IMR-90 (cell line): ENCODE results near the gene PIP4P1. TPM values are rescaled to one million over a fixed set of nuclear protein-coding genes. Genes with fewer than 3 reads are reported as not detected.

Experiments
- ATAC-seq: fragments of 200-7000 bp; cut with Tn5 transposase; 2 replicates; pipeline ENCODE4 v1.9.1; 2020; ENCODE audit warnings: low read depth, mild to moderate bottlenecking, moderate library complexity
- BruUV-seq: library from RNA; stranded (reverse); fragments of 400-500 nt; replicated peaks from 2 replicates; lab custom pipeline; 2021; lab: Mats Ljungman, UMichigan
- CTCF ChIA-PET: fragments of 300-600 bp; formaldehyde crosslinking; extraction: SDS; loops from one replicate; lab custom pipeline; 2021; ENCODE audit warnings: antibody characterized with exemption; lab: Yijun Ruan, JAX
- POLR2A ChIA-PET: fragments of 300-600 bp; sonication (Branson Sonifier 250); formaldehyde crosslinking; loops from one replicate; lab custom pipeline; 2022; ENCODE audit warnings: antibody characterized with exemption; ENCODE audit not compliant: unreplicated experiment; lab: Charles Lee
- DNase-seq: peaks from one replicate; pipeline ENCODE4 v3.0.0; 2013
- H2AFZ ChIP-seq: replicated peaks from 2 replicates; pipeline ENCODE3; 2013; ENCODE audit warnings: low read length, mild to moderate bottlenecking; ENCODE audit not compliant: poor library complexity
- H2AK5ac ChIP-seq: 2 replicates; pipeline ENCODE4 v1.6.1; 2013; ENCODE audit warnings: low read depth, low read length, inconsistent platforms
- H2AK9ac ChIP-seq: replicated peaks from 2 replicates; pipeline ENCODE3; 2013; ENCODE audit warnings: mild to moderate bottlenecking, low read depth, low read length, moderate library complexity; ENCODE audit not compliant: poor library complexity
- H2BK120ac ChIP-seq: 2 replicates; pipeline ENCODE4 v1.6.1; 2013; ENCODE audit warnings: low read depth, low read length, inconsistent platforms
- H2BK15ac ChIP-seq: 3 replicates; pipeline ENCODE4 v1.6.1; 2013; ENCODE audit warnings: low read depth, low read length, inconsistent platforms
- H2BK20ac ChIP-seq: 2 replicates; pipeline ENCODE4 v1.6.1; 2013; ENCODE audit warnings: low read depth, mild to moderate bottlenecking, inconsistent platforms, low read length, moderate library complexity
- H2BK5ac ChIP-seq: 2 replicates; pipeline ENCODE4 v1.6.1; 2013; ENCODE audit warnings: mild to moderate bottlenecking, low read depth, low read length, inconsistent platforms; ENCODE audit not compliant: poor library complexity, severe bottlenecking
- H3K14ac ChIP-seq: replicated peaks from 2 replicates; pipeline ENCODE4 v1.6.1; 2013; ENCODE audit warnings: low read depth, low read length, inconsistent platforms
- H3K18ac ChIP-seq: 2 replicates; pipeline ENCODE4 v1.6.1; 2013; ENCODE audit warnings: low read depth, low read length, control low read depth
- H3K23ac ChIP-seq: 2 replicates; pipeline ENCODE4 v1.6.1; 2013; ENCODE audit warnings: low read depth, low read length, inconsistent platforms
- H3K27ac ChIP-seq: 2 replicates; pipeline ENCODE4 v1.5.1; 2013; ENCODE audit warnings: mild to moderate bottlenecking, control low read depth, low read length; ENCODE audit not compliant: insufficient read depth
- H3K27me3 ChIP-seq: 2 replicates; pipeline ENCODE4 v1.6.1; 2013; ENCODE audit warnings: low read length; ENCODE audit not compliant: control insufficient read depth, insufficient read depth
- H3K36me3 ChIP-seq: 2 replicates; pipeline ENCODE4 v1.6.1; 2013; ENCODE audit warnings: low read length, mixed read lengths; ENCODE audit not compliant: control insufficient read depth, insufficient read depth
- H3K4ac ChIP-seq: 2 replicates; pipeline ENCODE4 v1.6.1; 2013; ENCODE audit warnings: low read depth, low read length, inconsistent platforms
- H3K4me1 ChIP-seq: 2 replicates; pipeline ENCODE4 v1.6.1; 2013; ENCODE audit warnings: low read length, mixed read lengths; ENCODE audit not compliant: control insufficient read depth, insufficient read depth
- H3K4me2 ChIP-seq: 2 replicates; pipeline ENCODE4 v1.6.1; 2013; ENCODE audit warnings: low read depth, mild to moderate bottlenecking, control low read depth, low read length, moderate library complexity
- H3K4me3 ChIP-seq: 2 replicates; pipeline ENCODE4 v1.5.1; 2013; ENCODE audit warnings: low read depth, mild to moderate bottlenecking, control low read depth, low read length, moderate library complexity; ENCODE audit not compliant: insufficient read depth
- H3K56ac ChIP-seq: 2 replicates; pipeline ENCODE4 v1.6.1; 2013; ENCODE audit warnings: low read length, inconsistent platforms; ENCODE audit not compliant: insufficient read depth; ENCODE audit errors: extremely low read depth
- H3K79me1 ChIP-seq, 2 experiments: 2 replicates each; pipeline ENCODE4 v1.6.1; 2013; ENCODE audit warnings: low read length in 2 of 2, inconsistent platforms in 1 of 2, low read depth in 1 of 2
- H3K9ac ChIP-seq: 2 replicates; pipeline ENCODE4 v1.6.1; 2013; ENCODE audit warnings: low read depth, low read length, control low read depth
- H3K9me1 ChIP-seq: 2 replicates; pipeline ENCODE4 v1.6.1; 2013; ENCODE audit warnings: low read length, inconsistent platforms; ENCODE audit not compliant: insufficient read depth
- H3K9me3 ChIP-seq: 2 replicates; pipeline ENCODE4 v1.6.1; 2013; ENCODE audit warnings: low read length; ENCODE audit not compliant: control insufficient read depth, insufficient read depth
- H4K20me1 ChIP-seq: 2 replicates; pipeline ENCODE4 v1.6.1; 2013; ENCODE audit warnings: low read length, inconsistent platforms; ENCODE audit not compliant: insufficient read depth
- H4K5ac ChIP-seq: 2 replicates; pipeline ENCODE4 v1.6.1; 2013; ENCODE audit warnings: mild to moderate bottlenecking, low read depth, low read length, control low read depth
- H4K8ac ChIP-seq, 2 experiments: 2 replicates each; pipeline ENCODE4 v1.6.1; 2013; ENCODE audit warnings: low read depth in 2 of 2, low read length in 2 of 2, control low read depth in 1 of 2, inconsistent platforms in 1 of 2
- H4K91ac ChIP-seq: 2 replicates; pipeline ENCODE4 v1.6.1; 2013; ENCODE audit warnings: low read depth, low read length, inconsistent platforms; ENCODE audit not compliant: insufficient read depth
- BHLHE40 ChIP-seq: fragments of 150-350 bp; IDR thresholded peaks from 2 replicates; pipeline ENCODE4 v1.6.1; 2016; ENCODE audit warnings: mild to moderate bottlenecking, low read depth, low read length
- CHD1 ChIP-seq: IDR thresholded peaks from 2 replicates; pipeline ENCODE4 v1.6.1; 2012; ENCODE audit warnings: low read depth, low read length, improper control_type of control experiment
- CTCF ChIP-seq: conservative IDR thresholded peaks from 2 replicates; pipeline ENCODE4 v1.5.1; 2012; ENCODE audit warnings: mild to moderate bottlenecking, low read depth, low read length, improper control_type of control experiment
- FOS ChIP-seq: fragments of 150-350 bp; IDR thresholded peaks from 2 replicates; pipeline ENCODE4 v1.6.1; 2016; ENCODE audit warnings: low read depth, low read length
- MAFK ChIP-seq: IDR thresholded peaks from 2 replicates; pipeline ENCODE4 v1.6.1; 2012; ENCODE audit warnings: low read depth, low read length, improper control_type of control experiment
- MAZ ChIP-seq: IDR thresholded peaks from 2 replicates; pipeline ENCODE4 v1.6.1; 2012; ENCODE audit warnings: low read depth, mild to moderate bottlenecking, low read length, improper control_type of control experiment, moderate library complexity, borderline replicate concordance
- MXI1 ChIP-seq: IDR thresholded peaks from 2 replicates; pipeline ENCODE4 v1.6.1; 2012; ENCODE audit warnings: low read depth, mild to moderate bottlenecking, low read length, moderate library complexity, borderline replicate concordance
- NFE2L2 ChIP-seq: fragments of 150-350 bp; IDR thresholded peaks from 2 replicates; pipeline ENCODE4 v1.6.1; 2016; ENCODE audit warnings: low read depth, mild to moderate bottlenecking, low read length
- POLR2A ChIP-seq: IDR thresholded peaks from 2 replicates; pipeline ENCODE4 v1.6.1; 2012; ENCODE audit warnings: mild to moderate bottlenecking, low read depth, low read length
- RAD21 ChIP-seq: IDR thresholded peaks from 2 replicates; pipeline ENCODE4 v1.6.1; 2012; ENCODE audit warnings: low read length, improper control_type of control experiment
- RCOR1 ChIP-seq: IDR thresholded peaks from 2 replicates; pipeline ENCODE4 v1.6.1; 2012; ENCODE audit warnings: mild to moderate bottlenecking, low read length, improper control_type of control experiment; ENCODE audit not compliant: insufficient replicate concordance
- RFX5 ChIP-seq: IDR thresholded peaks from 2 replicates; pipeline ENCODE4 v1.8.0; 2012; ENCODE audit warnings: low read depth, mild to moderate bottlenecking, low read length, moderate library complexity
- SMC3 ChIP-seq: fragments of 150-350 bp; IDR thresholded peaks from 2 replicates; pipeline ENCODE4 v1.6.1; 2016; ENCODE audit warnings: low read depth, mild to moderate bottlenecking, antibody characterized with exemption, low read length, moderate library complexity
- WGBS, 2 experiments: methylation state at CpG; one replicate each; pipeline versions ENCODE4 v1.1.5 to v1.1.7; 2013; ENCODE audit warnings: missing lambda C conversion rate in 2 of 2; ENCODE audit not compliant: insufficient read length in 1 of 2; ENCODE audit errors: extremely low coverage in 2 of 2; 5-methylcytosine and 5-hydroxymethylcytosine counted together
- dilution Hi-C: fragments of 300-500 bp; cut with HindIII; formaldehyde crosslinking; loops from one replicate; pipeline ENCODE4 v1.14.3; 2018; ENCODE audit warnings: low sequenced_read_pairs; ENCODE audit not compliant: unreplicated experiment
- in situ Hi-C: fragments of 300-500 bp; cut with MboI; formaldehyde crosslinking; loops from 3 replicates; pipeline ENCODE4 v1.14.3; 2019; ENCODE audit warnings: low sequenced_read_pairs, inconsistent platforms, mixed read lengths
- intact Hi-C: fragments of 100-400 bp; cut with micrococcal nuclease; formaldehyde crosslinking; loops from 2 replicates; pipeline ENCODE4 v1.10.0; 2022
- polyA plus RNA-seq, 3 experiments: library from polyadenylated mRNA; depleted of rRNA; stranded (reverse); fragments of >200 nt; gene quantifications; 2 replicates each; pipeline ENCODE4 v1.2.3, GENCODE V29; 2012; ENCODE audit warnings: low replicate concordance in 1 of 3
- total RNA-seq: library from RNA; depleted of rRNA; stranded (reverse); fragments of >200 nt; gene quantifications from 2 replicates; pipeline ENCODE4 v1.2.3, GENCODE V29; 2012

PIP4P1 gene
- total and polyA plus RNA-seq, 2 of the 4 experiments (the other 2 are of a cell fraction), result 15.2 to 27.8 TPM

GRCh38 chr14:20468764-20469241 lies 7.6 kb upstream of the PIP4P1 start:
- TF ChIP-seq BHLHE40 (no peak), CHD1 (no peak), RAD21 (no peak), CTCF (no peak), MAZ (no peak), POLR2A (no peak), FOS (no peak), RFX5 (no peak), NFE2L2 (no peak), RCOR1 (no peak), MAFK (no peak), SMC3 (no peak), MXI1 (no peak)
- no peaks in the 10 kb centered on the region for H3K27me3 ChIP-seq
- H2AK9ac ChIP-seq, result no peak overlapping the region
- no peak overlapping the region for H3K14ac ChIP-seq
- H4K8ac ChIP-seq, result no peak overlapping the region
- no peak overlapping the region for H2AK5ac ChIP-seq
- BruUV-seq, result no TSS peak
- no CpG with 5 or more reads among the region's 16 CpGs for WGBS, 2 experiments
- no peak overlapping the region for H4K91ac ChIP-seq
- no peak overlapping the region for H3K56ac ChIP-seq
- DNase-seq (no peak), ATAC-seq (no peak)
- H2AFZ ChIP-seq, result peak overlapping the region; percentile 88
- intact Hi-C loops, result loop anchor here (5.0 kb wide), 1 partner anchor 63 kb away; no protein-coding TSS in a partner anchor
- no peak overlapping the region for H2BK5ac ChIP-seq
- no peak overlapping the region for H2BK15ac ChIP-seq
- H3K4me3 ChIP-seq, result peak overlapping the region; percentile 88
- peak overlapping the region; percentile 95 for H3K4me2 ChIP-seq
- dilution Hi-C loops, result no loop called here
- H2BK120ac ChIP-seq, result no peak overlapping the region
- H3K36me3 ChIP-seq, result no peaks in the 10 kb centered on the region
- H3K18ac ChIP-seq, result no peak overlapping the region
- H3K27ac ChIP-seq, result no peak overlapping the region
- no peak overlapping the region for H4K5ac ChIP-seq
- H4K20me1 ChIP-seq, result no peaks in the 10 kb centered on the region
- no peak overlapping the region for H2BK20ac ChIP-seq
- no peak overlapping the region for H3K23ac ChIP-seq
- ChIA-PET POLR2A (no interaction called here), CTCF (no interaction called here)
- no peaks in the 10 kb centered on the region for H3K9me3 ChIP-seq
- H3K9me1 ChIP-seq, result peaks cover 7% of the 10 kb centered on the region
- H3K79me1 ChIP-seq, result peaks cover 15 to 17% of the 10 kb centered on the region in 2 experiments
- no peak overlapping the region for H3K9ac ChIP-seq
- H3K4ac ChIP-seq, result no peak overlapping the region
- in situ Hi-C loops, result loop anchor here (25.0 kb wide), 1 partner anchor 618 kb away; the partner anchor contains the start of gene ZNF219
- H3K4me1 ChIP-seq, result peaks cover 4% of the 10 kb centered on the region; the same call in 1 of the 2 replicates
